ENCODE measurements around the gene INPP5A. TPM values are rescaled to one million over a fixed set of nuclear protein-coding genes. Genes with fewer than 3 reads are reported as not detected.

INPP5A gene
- total and polyA plus RNA-seq, 4 donors: 34.7 to 43.5 (median 41.2) TPM

DNA sequence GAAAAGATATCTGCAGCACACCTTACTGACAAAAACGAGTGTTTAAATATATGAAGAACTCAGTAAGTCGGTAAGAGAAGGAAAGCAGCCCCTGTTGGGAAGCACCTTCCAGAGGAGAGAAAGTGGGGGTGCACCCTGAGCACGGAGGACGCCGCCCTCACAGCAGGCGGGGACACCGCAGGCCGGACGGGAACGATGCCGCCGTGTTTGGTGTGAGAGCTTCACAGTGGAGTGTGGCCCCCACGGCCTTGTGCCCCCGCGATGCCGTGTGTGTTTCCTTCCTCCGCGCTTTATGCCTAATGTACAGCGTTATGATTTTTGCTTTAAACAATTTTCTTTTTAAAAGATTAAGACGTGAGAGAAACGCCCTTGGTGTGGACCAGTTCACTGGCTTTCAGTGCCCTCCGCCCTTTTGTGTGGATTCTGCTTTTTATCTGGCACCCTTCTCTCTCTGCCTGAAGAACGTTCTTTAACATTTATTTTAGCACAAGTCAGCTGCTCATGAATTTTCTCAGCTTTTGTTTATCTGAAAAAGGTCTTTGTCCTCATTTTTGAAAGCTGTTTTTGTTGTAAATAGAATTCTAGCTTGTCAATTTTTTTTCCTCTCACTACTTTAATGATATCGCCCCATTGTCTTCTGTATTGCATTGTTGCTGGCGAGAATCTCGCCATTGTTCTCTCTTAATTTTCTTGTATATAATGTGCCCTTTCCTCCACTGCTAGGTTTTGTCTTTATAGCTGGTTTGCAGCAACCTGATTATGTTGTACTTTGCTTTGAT, 110.7 kb downstream of the INPP5A start:
- Histone ChIP-seq H3K27ac (ENCODE audit: low read depth, low read length) (no peak overlapping the region), H3K36me3 (ENCODE audit: control insufficient read depth, insufficient read depth, low read length) (peaks cover 61% of the 10 kb centered on the region), H3K4me3 (ENCODE audit: low read depth, low read length) (no peak overlapping the region), H3K4me1 (ENCODE audit: control insufficient read depth, insufficient read depth, low read length) (peaks cover 23% of the 10 kb centered on the region), H3K27me3 (ENCODE audit: control insufficient read depth, insufficient read depth, low read length) (no peaks in the 10 kb centered on the region), H3K9me3 (ENCODE audit: control insufficient read depth, insufficient read depth, low read length) (no peaks in the 10 kb centered on the region)
- DNase-seq (ENCODE audit: low read depth in 4 of 6, low spot score in 6 of 6): peak in 1 of 6 donors; percentile 56
- WGBS (ENCODE audit: insufficient coverage): 57% methylated on average over 10 of the region's 26 CpGs

DNA sequence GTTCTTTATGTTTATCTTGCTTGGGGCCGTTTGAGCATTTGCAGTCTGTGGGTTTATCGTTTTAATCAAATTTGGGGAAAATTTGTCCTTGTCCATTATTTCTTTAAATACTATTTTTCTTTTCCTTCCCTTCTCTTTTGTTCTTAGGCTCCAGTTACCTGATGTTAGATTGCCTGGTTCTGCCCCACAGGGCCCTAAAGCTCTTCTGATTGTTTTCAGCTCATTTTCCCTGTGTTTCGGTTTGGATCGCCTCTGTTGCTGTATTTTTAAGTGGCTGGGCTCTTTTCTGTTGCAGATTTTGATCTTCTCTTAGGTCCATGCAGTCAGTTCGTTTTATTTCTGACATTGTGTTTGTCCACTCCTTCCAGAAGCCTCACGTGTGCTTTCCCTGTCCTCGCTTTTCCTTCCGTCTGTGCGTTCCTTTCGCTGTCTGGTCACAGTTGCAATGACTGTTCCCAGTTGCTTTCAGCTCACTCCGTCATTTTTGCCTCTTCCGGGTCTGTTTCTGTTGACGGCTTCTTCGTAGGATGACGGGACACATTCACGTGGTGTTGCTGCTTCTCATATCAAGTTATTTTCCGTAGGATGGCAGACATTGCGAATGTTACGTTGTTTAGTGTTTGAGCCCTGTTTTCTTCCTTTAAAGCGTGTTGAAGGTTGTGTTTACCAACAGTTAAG, 111.4 kb downstream of the INPP5A start:
- H3K27me3 ChIP-seq (ENCODE audit: control insufficient read depth, insufficient read depth, low read length): no peaks in the 10 kb centered on the region
- H3K4me1 ChIP-seq (ENCODE audit: control insufficient read depth, insufficient read depth, low read length): peaks cover 20% of the 10 kb centered on the region
- H3K4me3 ChIP-seq (ENCODE audit: low read depth, low read length): no peak overlapping the region
- H3K36me3 ChIP-seq (ENCODE audit: control insufficient read depth, insufficient read depth, low read length): peaks cover 66% of the 10 kb centered on the region
- 91% methylated on average over 16 of the region's 20 CpGs for WGBS (ENCODE audit: insufficient coverage)
- no peak overlapping the region for H3K27ac ChIP-seq (ENCODE audit: low read depth, low read length)
- DNase-seq (ENCODE audit: low read depth in 4 of 6, low spot score in 6 of 6): peak in 1 of 6 donors; percentile 65
- no peaks in the 10 kb centered on the region for H3K9me3 ChIP-seq (ENCODE audit: control insufficient read depth, insufficient read depth, low read length)

DNA sequence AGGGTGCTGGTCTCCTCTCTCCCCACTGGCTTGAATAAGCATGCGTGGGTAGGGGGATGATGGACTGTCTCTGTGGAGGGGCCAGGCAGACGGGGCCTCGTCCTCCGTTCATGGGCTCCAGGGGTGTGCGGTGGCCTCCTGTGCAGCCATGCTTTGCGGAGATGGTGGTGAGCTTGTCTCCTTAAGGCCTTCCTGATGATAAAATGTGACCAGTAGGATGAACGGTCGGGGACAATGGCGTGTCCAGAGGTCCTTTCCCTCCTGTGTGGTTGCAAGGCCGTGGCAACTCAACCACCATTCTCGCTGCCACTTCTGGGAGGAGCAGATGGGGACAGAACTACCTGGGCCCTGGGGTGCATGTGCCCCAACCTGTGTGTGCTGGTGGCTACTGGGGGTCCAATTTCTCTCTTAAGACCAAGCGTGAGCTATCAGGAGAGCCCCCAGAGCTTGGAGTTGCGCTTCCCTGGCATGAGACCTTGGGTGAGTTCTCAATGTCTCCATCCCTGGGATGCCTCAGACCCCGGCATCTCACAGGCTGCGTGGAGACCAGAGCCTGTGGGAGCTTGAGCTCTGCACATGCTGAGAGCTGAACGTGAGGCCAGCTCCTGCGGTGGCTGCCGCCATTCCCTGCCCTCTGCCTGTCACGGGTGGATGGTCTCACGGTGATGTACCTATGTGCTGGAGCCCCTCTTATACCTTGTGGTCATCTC, 112.2 kb downstream of the INPP5A start:
- H3K27me3 ChIP-seq (ENCODE audit: control insufficient read depth, insufficient read depth, low read length): no peaks in the 10 kb centered on the region
- H3K4me1 ChIP-seq (ENCODE audit: control insufficient read depth, insufficient read depth, low read length): peaks cover 22% of the 10 kb centered on the region
- 94% methylated on average over 20 of the region's 20 CpGs for WGBS (ENCODE audit: insufficient coverage)
- H3K4me3 ChIP-seq (ENCODE audit: low read depth, low read length): no peak overlapping the region
- no peak overlapping the region for H3K27ac ChIP-seq (ENCODE audit: low read depth, low read length)
- peaks cover 66% of the 10 kb centered on the region for H3K36me3 ChIP-seq (ENCODE audit: control insufficient read depth, insufficient read depth, low read length)
- H3K9me3 ChIP-seq (ENCODE audit: control insufficient read depth, insufficient read depth, low read length): no peaks in the 10 kb centered on the region
- no peak for DNase-seq (ENCODE audit: low read depth in 4 of 6, low spot score in 6 of 6)

DNA sequence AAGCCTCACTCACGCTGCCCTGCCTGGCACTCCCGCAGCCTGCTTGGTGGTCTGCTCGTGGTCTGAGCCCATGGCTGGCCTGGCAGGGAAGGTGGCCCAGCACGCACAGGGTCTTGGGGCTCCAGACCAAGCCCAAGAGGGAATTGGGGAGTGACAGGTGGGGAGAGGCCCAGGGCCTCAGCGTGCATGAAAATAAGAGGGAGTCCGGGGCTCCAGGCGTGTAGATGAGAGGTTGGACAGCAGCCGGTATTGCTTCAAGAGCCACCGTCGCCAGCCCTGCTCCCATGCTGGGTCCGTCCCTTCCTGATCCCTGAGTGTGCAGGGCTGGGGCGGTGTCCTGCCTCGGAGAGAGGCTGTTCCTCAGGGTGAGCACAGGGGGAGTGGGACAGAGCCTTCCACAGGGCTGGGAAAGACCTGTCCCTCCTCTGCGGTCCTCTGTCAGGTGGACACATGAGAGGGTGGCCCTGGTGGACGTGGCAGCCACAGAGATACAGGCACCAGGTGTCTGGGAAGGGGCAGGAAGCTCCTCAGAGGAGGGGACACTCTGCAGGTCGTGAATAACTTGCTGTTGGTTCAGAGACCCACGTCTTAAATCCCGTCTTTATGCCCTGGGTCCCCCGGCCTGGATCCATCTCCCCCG, 113.1 kb downstream of the INPP5A start:
- Histone ChIP-seq H3K4me1 (ENCODE audit: control insufficient read depth, insufficient read depth, low read length) (peaks cover 31% of the 10 kb centered on the region), H3K9me3 (ENCODE audit: control insufficient read depth, insufficient read depth, low read length) (no peaks in the 10 kb centered on the region), H3K27me3 (ENCODE audit: control insufficient read depth, insufficient read depth, low read length) (no peaks in the 10 kb centered on the region), H3K4me3 (ENCODE audit: low read depth, low read length) (no peak overlapping the region), H3K36me3 (ENCODE audit: control insufficient read depth, insufficient read depth, low read length) (peaks cover 69% of the 10 kb centered on the region), H3K27ac (ENCODE audit: low read depth, low read length) (no peak overlapping the region)
- DNase-seq (ENCODE audit: low read depth in 4 of 6, low spot score in 6 of 6): no peak
- WGBS (ENCODE audit: insufficient coverage): 93% methylated on average over 20 of the region's 20 CpGs

DNA sequence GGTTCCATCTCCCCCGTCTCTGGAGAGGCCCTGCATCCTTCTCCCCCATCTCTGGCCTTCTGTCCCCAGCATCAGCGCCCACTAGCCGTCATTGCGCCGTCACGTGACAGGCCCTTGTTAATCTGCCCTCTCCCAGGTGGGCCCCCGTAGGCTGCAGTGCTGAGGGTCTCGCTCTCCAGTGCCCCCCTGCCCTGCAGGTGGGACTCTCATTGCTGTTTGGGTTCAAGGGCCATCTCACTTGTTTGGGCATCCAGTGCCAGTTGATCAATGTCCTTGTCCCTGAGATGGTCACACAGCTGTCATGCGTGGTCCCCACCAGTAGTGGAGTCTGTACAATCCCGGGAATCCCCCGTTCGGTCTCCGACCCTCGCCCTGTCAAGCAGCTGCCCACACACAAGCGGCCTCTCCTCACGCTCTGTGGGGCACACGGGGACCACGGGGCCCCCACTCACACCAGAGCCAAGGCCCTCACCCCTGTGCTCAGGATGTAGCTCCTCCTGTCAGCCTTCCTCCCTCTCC, 114.0 kb downstream of the INPP5A start:
- Histone ChIP-seq H3K4me3 (ENCODE audit: low read depth, low read length) (no peak overlapping the region), H3K27ac (ENCODE audit: low read depth, low read length) (no peak overlapping the region), H3K9me3 (ENCODE audit: control insufficient read depth, insufficient read depth, low read length) (no peaks in the 10 kb centered on the region), H3K4me1 (ENCODE audit: control insufficient read depth, insufficient read depth, low read length) (peaks cover 34% of the 10 kb centered on the region), H3K36me3 (ENCODE audit: control insufficient read depth, insufficient read depth, low read length) (peaks cover 67% of the 10 kb centered on the region), H3K27me3 (ENCODE audit: control insufficient read depth, insufficient read depth, low read length) (no peaks in the 10 kb centered on the region)
- DNase-seq (ENCODE audit: low read depth in 4 of 6, low spot score in 6 of 6): no peak
- 95% methylated on average over 18 of the region's 18 CpGs for WGBS (ENCODE audit: insufficient coverage)

DNA sequence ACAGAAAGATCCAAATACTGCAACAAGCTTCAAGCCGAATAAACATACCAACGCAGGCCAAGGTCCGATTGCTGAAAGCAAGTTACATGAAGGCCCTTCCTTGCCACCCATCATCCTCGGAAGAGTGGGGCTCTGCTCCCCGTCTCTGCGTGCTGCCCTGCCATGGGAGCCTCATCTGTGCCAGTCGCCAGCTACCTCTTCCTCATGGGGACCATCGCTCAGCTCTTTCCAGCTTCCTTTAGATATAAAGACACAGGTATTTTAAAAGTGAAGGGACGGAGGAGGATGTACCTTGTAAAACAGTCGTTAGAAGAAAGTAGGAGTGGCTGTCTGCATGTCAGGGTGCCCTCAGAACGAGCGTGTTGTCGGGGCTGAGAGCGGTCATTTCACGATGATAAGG, 114.9 kb downstream of the INPP5A start:
- no peaks in the 10 kb centered on the region for H3K9me3 ChIP-seq (ENCODE audit: control insufficient read depth, insufficient read depth, low read length)
- H3K4me3 ChIP-seq (ENCODE audit: low read depth, low read length): no peak overlapping the region
- H3K36me3 ChIP-seq (ENCODE audit: control insufficient read depth, insufficient read depth, low read length): peaks cover 73% of the 10 kb centered on the region
- H3K27ac ChIP-seq (ENCODE audit: low read depth, low read length): no peak overlapping the region
- DNase-seq (ENCODE audit: low read depth in 4 of 6, low spot score in 6 of 6): no peak
- 98% methylated on average over 13 of the region's 15 CpGs for WGBS (ENCODE audit: insufficient coverage)
- no peaks in the 10 kb centered on the region for H3K27me3 ChIP-seq (ENCODE audit: control insufficient read depth, insufficient read depth, low read length)
- H3K4me1 ChIP-seq (ENCODE audit: control insufficient read depth, insufficient read depth, low read length): peaks cover 40% of the 10 kb centered on the region

DNA sequence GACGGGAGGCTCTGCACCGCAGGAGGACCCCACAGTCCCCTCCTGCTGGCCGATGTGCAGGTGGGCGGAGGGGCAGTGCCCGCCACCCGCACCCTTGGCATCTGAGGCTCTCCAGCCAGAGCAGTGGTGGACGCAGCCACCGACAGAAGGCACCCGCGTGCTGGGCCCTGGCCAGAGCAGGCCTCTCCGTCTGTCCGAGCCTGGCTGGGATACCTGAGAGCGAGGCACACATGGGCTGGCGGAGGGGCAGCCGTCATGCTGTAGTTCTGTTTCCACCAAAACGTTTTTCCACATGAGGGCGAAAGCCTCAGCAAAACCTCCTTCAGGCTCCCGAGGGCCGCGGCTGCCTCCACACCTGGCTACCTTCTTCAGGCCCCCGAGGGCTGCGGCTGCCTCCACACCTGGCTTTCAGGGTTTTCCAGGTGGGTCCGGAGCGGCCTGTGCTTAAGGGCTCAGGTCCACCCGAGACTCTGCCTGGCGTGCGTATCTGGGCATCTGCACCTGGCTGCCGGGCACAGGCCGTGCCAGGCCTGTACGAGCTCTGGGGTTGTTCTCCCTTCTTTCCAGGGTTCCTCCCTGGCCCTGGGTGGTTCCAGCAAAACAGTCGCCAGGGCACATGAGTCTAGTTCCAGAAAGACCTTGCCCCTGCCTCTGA, 115.5 kb downstream of the INPP5A start:
- H3K27me3 ChIP-seq (ENCODE audit: control insufficient read depth, insufficient read depth, low read length): no peaks in the 10 kb centered on the region
- H3K36me3 ChIP-seq (ENCODE audit: control insufficient read depth, insufficient read depth, low read length): peaks cover 71% of the 10 kb centered on the region
- H3K27ac ChIP-seq (ENCODE audit: low read depth, low read length): no peak overlapping the region
- DNase-seq (ENCODE audit: low read depth in 4 of 6, low spot score in 6 of 6): no peak
- peaks cover 38% of the 10 kb centered on the region for H3K4me1 ChIP-seq (ENCODE audit: control insufficient read depth, insufficient read depth, low read length)
- H3K9me3 ChIP-seq (ENCODE audit: control insufficient read depth, insufficient read depth, low read length): no peaks in the 10 kb centered on the region
- no peak overlapping the region for H3K4me3 ChIP-seq (ENCODE audit: low read depth, low read length)
- WGBS (ENCODE audit: insufficient coverage): 93% methylated on average over 30 of the region's 31 CpGs

DNA sequence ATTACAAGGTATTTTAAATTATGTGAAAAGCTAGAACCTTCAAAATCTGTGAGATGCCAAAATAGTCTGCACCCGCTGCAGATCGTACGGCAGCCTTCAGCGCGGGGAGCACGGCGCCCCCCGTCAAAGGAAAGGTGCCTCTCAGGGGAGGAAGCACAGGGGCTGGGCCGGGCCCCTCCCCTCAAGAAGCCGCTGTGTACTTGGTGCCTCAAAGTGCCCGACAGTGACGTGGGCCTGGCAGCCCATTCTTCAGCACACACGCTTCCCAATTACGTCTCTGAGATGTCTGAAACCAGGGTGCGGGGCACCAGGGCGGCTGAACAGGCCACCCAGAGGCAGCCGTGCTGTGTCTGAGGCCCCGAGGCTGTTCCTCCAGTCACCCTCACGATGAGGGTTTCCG, 116.1 kb downstream of the INPP5A start:
- H3K36me3 ChIP-seq (ENCODE audit: control insufficient read depth, insufficient read depth, low read length): peaks cover 74% of the 10 kb centered on the region
- no peak overlapping the region for H3K27ac ChIP-seq (ENCODE audit: low read depth, low read length)
- 93% methylated on average over 20 of the region's 20 CpGs for WGBS (ENCODE audit: insufficient coverage)
- no peak for DNase-seq (ENCODE audit: low read depth in 4 of 6, low spot score in 6 of 6)
- no peak overlapping the region for H3K4me3 ChIP-seq (ENCODE audit: low read depth, low read length)
- H3K27me3 ChIP-seq (ENCODE audit: control insufficient read depth, insufficient read depth, low read length): no peaks in the 10 kb centered on the region
- peaks cover 36% of the 10 kb centered on the region for H3K4me1 ChIP-seq (ENCODE audit: control insufficient read depth, insufficient read depth, low read length)
- H3K9me3 ChIP-seq (ENCODE audit: control insufficient read depth, insufficient read depth, low read length): no peaks in the 10 kb centered on the region

DNA sequence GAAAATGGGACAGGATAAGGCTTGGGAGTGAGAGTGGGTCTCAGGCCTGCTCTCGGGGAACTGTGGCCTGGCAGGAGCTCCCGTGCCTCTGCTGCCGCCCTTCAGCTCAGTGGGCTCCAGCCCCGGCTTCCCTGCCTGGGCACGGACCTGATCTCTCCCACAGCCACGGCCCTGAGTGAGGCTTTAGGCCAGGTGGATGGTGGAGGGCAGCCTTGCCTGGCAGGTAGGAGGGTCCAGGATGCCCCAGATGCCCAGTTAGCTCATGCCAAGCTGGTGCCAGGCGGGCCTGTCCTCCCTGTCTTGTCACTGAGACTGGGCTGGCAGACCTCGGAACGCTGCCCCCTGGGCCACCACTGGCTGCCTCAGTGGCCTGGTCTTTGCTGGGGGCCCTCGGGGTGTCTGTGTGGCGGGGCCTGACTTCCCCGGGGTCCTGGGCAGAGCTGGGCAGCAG, 116.6 kb downstream of the INPP5A start:
- peaks cover 79% of the 10 kb centered on the region for H3K36me3 ChIP-seq (ENCODE audit: control insufficient read depth, insufficient read depth, low read length)
- 90% methylated on average over 10 of the region's 12 CpGs for WGBS (ENCODE audit: insufficient coverage)
- H3K27me3 ChIP-seq (ENCODE audit: control insufficient read depth, insufficient read depth, low read length): no peaks in the 10 kb centered on the region
- DNase-seq (ENCODE audit: low read depth in 4 of 6, low spot score in 6 of 6): no peak
- H3K9me3 ChIP-seq (ENCODE audit: control insufficient read depth, insufficient read depth, low read length): no peaks in the 10 kb centered on the region
- peaks cover 32% of the 10 kb centered on the region for H3K4me1 ChIP-seq (ENCODE audit: control insufficient read depth, insufficient read depth, low read length)
- H3K4me3 ChIP-seq (ENCODE audit: low read depth, low read length): no peak overlapping the region
- no peak overlapping the region for H3K27ac ChIP-seq (ENCODE audit: low read depth, low read length)
